Astrocyte (in vitro differentiated cells and primary cell): ENCODE results near the gene ZNF71. TPM values are rescaled to one million over a fixed set of nuclear protein-coding genes. Genes with fewer than 3 reads are reported as not detected.

ENCODE experiments used
- DNase-seq: peaks from one replicate; pipeline ENCODE4 v3.0.0-alpha.2; 2010; ENCODE audit warnings: low read depth
- FAIRE-seq: peaks from 2 replicates; lab custom pipeline; 2011; peaks lifted over from hg19 to GRCh38; lab: Jason Lieb, UNC
- H2AFZ ChIP-seq: 2 replicates; pipeline ENCODE4 v1.6.0; 2012; ENCODE audit warnings: low read depth, low read length, inconsistent platforms
- H3K27ac ChIP-seq: 2 replicates; pipeline ENCODE4 v1.5.1; 2011; ENCODE audit warnings: low read depth, low read length, inconsistent platforms
- H3K27me3 ChIP-seq: 2 replicates; pipeline ENCODE4 v1.6.0; 2011; ENCODE audit warnings: low read length, inconsistent platforms; ENCODE audit not compliant: insufficient read depth
- H3K36me3 ChIP-seq: 2 replicates; pipeline ENCODE4 v1.5.1; 2011; ENCODE audit warnings: low read length, inconsistent platforms; ENCODE audit not compliant: insufficient read depth
- H3K4me1 ChIP-seq: 2 replicates; pipeline ENCODE4 v1.5.1; 2011; ENCODE audit warnings: low read length, inconsistent platforms; ENCODE audit not compliant: insufficient read depth
- H3K4me2 ChIP-seq: 2 replicates; pipeline ENCODE4 v1.6.0; 2012; ENCODE audit warnings: low read length, inconsistent platforms
- H3K4me3 ChIP-seq: 2 replicates; pipeline ENCODE4 v1.5.1; 2011; ENCODE audit warnings: low read depth, mild to moderate bottlenecking, low read length, inconsistent platforms; ENCODE audit not compliant: insufficient read depth
- H3K79me2 ChIP-seq: 2 replicates; pipeline ENCODE4 v1.6.0; 2012; ENCODE audit warnings: mild to moderate bottlenecking, low read length, inconsistent platforms; ENCODE audit not compliant: insufficient read depth
- H3K9ac ChIP-seq: 2 replicates; pipeline ENCODE4 v1.6.0; 2012; ENCODE audit warnings: mild to moderate bottlenecking, low read length, inconsistent platforms
- H3K9me3 ChIP-seq: 2 replicates; pipeline ENCODE4 v1.5.1; 2012; ENCODE audit warnings: low read depth, mild to moderate bottlenecking, low read length, inconsistent platforms; ENCODE audit not compliant: insufficient read depth
- H4K20me1 ChIP-seq: 2 replicates; pipeline ENCODE4 v1.6.0; 2012; ENCODE audit warnings: low read length, inconsistent platforms; ENCODE audit not compliant: insufficient read depth
- H3K27ac Mint-ChIP-seq: one replicate; pipeline ENCODE4 v1.8.0; 2021; ENCODE audit warnings: mild to moderate bottlenecking, mixed read lengths; ENCODE audit not compliant: unreplicated experiment
- H3K27me3 Mint-ChIP-seq: one replicate; pipeline ENCODE4 v1.8.0; 2021; ENCODE audit warnings: low read depth, mixed read lengths; ENCODE audit not compliant: unreplicated experiment
- H3K36me3 Mint-ChIP-seq: one replicate; pipeline ENCODE4 v1.8.0; 2021; ENCODE audit warnings: low read depth, mixed read lengths; ENCODE audit not compliant: unreplicated experiment
- H3K4me1 Mint-ChIP-seq: one replicate; pipeline ENCODE4 v1.8.0; 2021; ENCODE audit warnings: low read depth, mixed read lengths; ENCODE audit not compliant: unreplicated experiment
- H3K4me3 Mint-ChIP-seq: one replicate; pipeline ENCODE4 v1.8.0; 2021; ENCODE audit warnings: mild to moderate bottlenecking, moderate library complexity, mixed read lengths; ENCODE audit not compliant: unreplicated experiment
- H3K9me3 Mint-ChIP-seq: one replicate; pipeline ENCODE4 v1.8.0; 2021; ENCODE audit warnings: mild to moderate bottlenecking, mixed read lengths; ENCODE audit not compliant: unreplicated experiment
- CTCF ChIP-seq: IDR thresholded peaks from 2 replicates; pipeline ENCODE4 v1.5.1; 2011; ENCODE audit warnings: low read depth, mild to moderate bottlenecking, inconsistent platforms, low read length, moderate library complexity; ENCODE audit not compliant: insufficient read depth
- EZH2 ChIP-seq: IDR thresholded peaks from 2 replicates; pipeline ENCODE4 v1.6.1; 2012; ENCODE audit warnings: mild to moderate bottlenecking, low read length, inconsistent platforms; ENCODE audit not compliant: insufficient read depth
- total RNA-seq: library from RNA; stranded (reverse); gene quantifications from 2 replicates; pipeline ENCODE4 v1.2.1, GENCODE V29; 2021

Gene ZNF71
- total RNA-seq, 1 donor from 2014 or later = 12.2 TPM

GRCh38 chr19:56567274-56568120 is 27.6 kb upstream of the ZNF71 start, which contains the start of gene ZNF470:
Gene ZNF470 (plus strand): TSS chr19:56567468. CDS start chr19:56570312, 2,844 bp downstream.
- FAIRE-seq = no peak
- H3K9me3 ChIP-seq = peaks cover 36% of the 10 kb centered on the region
- Mint-ChIP-seq H3K9me3 (peaks cover 65% of the 10 kb centered on the region), H3K4me3 (peak within 1 kb of the TSS; percentile 100), H3K27me3 (no peaks in the 10 kb centered on the region), H3K36me3 (peaks cover 58% of the 10 kb centered on the region), H3K4me1 (peaks cover 8% of the 10 kb centered on the region), H3K27ac (peak within 1 kb of the TSS; percentile 87)
- H3K4me2 ChIP-seq = peak within 1 kb of the TSS; percentile 93
- H2AFZ ChIP-seq = peak within 1 kb of the TSS; percentile 100
- H3K4me3 ChIP-seq = peak within 1 kb of the TSS; percentile 91
- peak within 1 kb of the TSS; percentile 21 for H3K27ac ChIP-seq
- H3K9ac ChIP-seq = peak within 1 kb of the TSS; percentile 79
- peaks cover 6% of the 10 kb centered on the region for H3K79me2 ChIP-seq
- no peaks in the 10 kb centered on the region for H4K20me1 ChIP-seq
- H3K27me3 ChIP-seq = no peaks in the 10 kb centered on the region
- H3K4me1 ChIP-seq = no peaks in the 10 kb centered on the region
- DNase-seq = peak; percentile 85
- H3K36me3 ChIP-seq = peaks cover 16% of the 10 kb centered on the region
- no peak for TF ChIP-seq CTCF
- TF ChIP-seq EZH2 = no peak

GRCh38 chr19:56572589-56572988 is 22.5 kb upstream of the ZNF71 start:
- Mint-ChIP-seq H3K27me3 (no peaks in the 10 kb centered on the region), H3K36me3 (peaks cover 86% of the 10 kb centered on the region), H3K4me1 (peaks cover 4% of the 10 kb centered on the region), H3K9me3 (peaks cover 78% of the 10 kb centered on the region), H3K4me3 (no peak overlapping the region), H3K27ac (no peak overlapping the region)
- Histone ChIP-seq H3K27ac (no peak overlapping the region), H3K27me3 (no peaks in the 10 kb centered on the region), H3K36me3 (peaks cover 53% of the 10 kb centered on the region), H4K20me1 (no peaks in the 10 kb centered on the region), H3K9ac (no peak overlapping the region), H3K9me3 (peaks cover 60% of the 10 kb centered on the region), H2AFZ (no peak overlapping the region), H3K79me2 (peaks cover 6% of the 10 kb centered on the region), H3K4me3 (no peak overlapping the region), H3K4me2 (no peak overlapping the region), H3K4me1 (no peaks in the 10 kb centered on the region)
- no peak for TF ChIP-seq CTCF
- no peak for TF ChIP-seq EZH2
- DNase-seq (no peak), FAIRE-seq (no peak)

- DNase-seq (no peak), FAIRE-seq (no peak)
- peaks cover 82% of the 10 kb centered on the region for H3K9me3 Mint-ChIP-seq
- H3K36me3 Mint-ChIP-seq = peaks cover 87% of the 10 kb centered on the region
- no peak overlapping the region for H2AFZ ChIP-seq
- no peak overlapping the region for H3K4me3 ChIP-seq
- H4K20me1 ChIP-seq = no peaks in the 10 kb centered on the region
- H3K9ac ChIP-seq = no peak overlapping the region
- H3K27ac ChIP-seq = no peak overlapping the region
- H3K27me3 Mint-ChIP-seq = no peaks in the 10 kb centered on the region
- no peaks in the 10 kb centered on the region for H3K4me1 Mint-ChIP-seq
- no peaks in the 10 kb centered on the region for H3K4me1 ChIP-seq
- TF ChIP-seq CTCF (no peak), EZH2 (no peak)
- no peak overlapping the region for H3K27ac Mint-ChIP-seq
- peaks cover 51% of the 10 kb centered on the region for H3K36me3 ChIP-seq
- peaks cover 66% of the 10 kb centered on the region for H3K9me3 ChIP-seq
- H3K27me3 ChIP-seq = no peaks in the 10 kb centered on the region
- no peaks in the 10 kb centered on the region for H3K79me2 ChIP-seq
- H3K4me3 Mint-ChIP-seq = no peak overlapping the region
- H3K4me2 ChIP-seq = no peak overlapping the region
These were observed 21.2 kb upstream of the ZNF71 start for GRCh38 chr19:56573914-56574313.
